IMR-90 (cell line): ENCODE measurements around the gene WASHC4. TPM values are rescaled to one million over a fixed set of nuclear protein-coding genes. Genes with fewer than 3 reads are reported as not detected.

Experiments
- ATAC-seq: fragments of 200-7000 bp; cut with Tn5 transposase; 2 replicates; pipeline ENCODE4 v1.9.1; 2020; ENCODE audit warnings: low read depth, mild to moderate bottlenecking, moderate library complexity
- BruUV-seq: library from RNA; stranded (reverse); fragments of 400-500 nt; replicated peaks from 2 replicates; lab custom pipeline; 2021; lab: Mats Ljungman, UMichigan
- CTCF ChIA-PET: fragments of 300-600 bp; formaldehyde crosslinking; extraction: SDS; loops from one replicate; lab custom pipeline; 2021; ENCODE audit warnings: antibody characterized with exemption; lab: Yijun Ruan, JAX
- POLR2A ChIA-PET: fragments of 300-600 bp; sonication (Branson Sonifier 250); formaldehyde crosslinking; loops from one replicate; lab custom pipeline; 2022; ENCODE audit warnings: antibody characterized with exemption; ENCODE audit not compliant: unreplicated experiment; lab: Charles Lee
- DNase-seq: peaks from one replicate; pipeline ENCODE4 v3.0.0; 2013
- H2AFZ ChIP-seq: replicated peaks from 2 replicates; pipeline ENCODE3; 2013; ENCODE audit warnings: low read length, mild to moderate bottlenecking; ENCODE audit not compliant: poor library complexity
- H2AK5ac ChIP-seq: 2 replicates; pipeline ENCODE4 v1.6.1; 2013; ENCODE audit warnings: low read depth, low read length, inconsistent platforms
- H2AK9ac ChIP-seq: replicated peaks from 2 replicates; pipeline ENCODE3; 2013; ENCODE audit warnings: mild to moderate bottlenecking, low read depth, low read length, moderate library complexity; ENCODE audit not compliant: poor library complexity
- H2BK120ac ChIP-seq: 2 replicates; pipeline ENCODE4 v1.6.1; 2013; ENCODE audit warnings: low read depth, low read length, inconsistent platforms
- H2BK15ac ChIP-seq: 3 replicates; pipeline ENCODE4 v1.6.1; 2013; ENCODE audit warnings: low read depth, low read length, inconsistent platforms
- H2BK20ac ChIP-seq: 2 replicates; pipeline ENCODE4 v1.6.1; 2013; ENCODE audit warnings: low read depth, mild to moderate bottlenecking, inconsistent platforms, low read length, moderate library complexity
- H2BK5ac ChIP-seq: 2 replicates; pipeline ENCODE4 v1.6.1; 2013; ENCODE audit warnings: mild to moderate bottlenecking, low read depth, low read length, inconsistent platforms; ENCODE audit not compliant: poor library complexity, severe bottlenecking
- H3K14ac ChIP-seq: replicated peaks from 2 replicates; pipeline ENCODE4 v1.6.1; 2013; ENCODE audit warnings: low read depth, low read length, inconsistent platforms
- H3K18ac ChIP-seq: 2 replicates; pipeline ENCODE4 v1.6.1; 2013; ENCODE audit warnings: low read depth, low read length, control low read depth
- H3K23ac ChIP-seq: 2 replicates; pipeline ENCODE4 v1.6.1; 2013; ENCODE audit warnings: low read depth, low read length, inconsistent platforms
- H3K27ac ChIP-seq: 2 replicates; pipeline ENCODE4 v1.5.1; 2013; ENCODE audit warnings: mild to moderate bottlenecking, control low read depth, low read length; ENCODE audit not compliant: insufficient read depth
- H3K27me3 ChIP-seq: 2 replicates; pipeline ENCODE4 v1.6.1; 2013; ENCODE audit warnings: low read length; ENCODE audit not compliant: control insufficient read depth, insufficient read depth
- H3K36me3 ChIP-seq: 2 replicates; pipeline ENCODE4 v1.6.1; 2013; ENCODE audit warnings: low read length, mixed read lengths; ENCODE audit not compliant: control insufficient read depth, insufficient read depth
- H3K4ac ChIP-seq: 2 replicates; pipeline ENCODE4 v1.6.1; 2013; ENCODE audit warnings: low read depth, low read length, inconsistent platforms
- H3K4me1 ChIP-seq: 2 replicates; pipeline ENCODE4 v1.6.1; 2013; ENCODE audit warnings: low read length, mixed read lengths; ENCODE audit not compliant: control insufficient read depth, insufficient read depth
- H3K4me2 ChIP-seq: 2 replicates; pipeline ENCODE4 v1.6.1; 2013; ENCODE audit warnings: low read depth, mild to moderate bottlenecking, control low read depth, low read length, moderate library complexity
- H3K4me3 ChIP-seq: 2 replicates; pipeline ENCODE4 v1.5.1; 2013; ENCODE audit warnings: low read depth, mild to moderate bottlenecking, control low read depth, low read length, moderate library complexity; ENCODE audit not compliant: insufficient read depth
- H3K56ac ChIP-seq: 2 replicates; pipeline ENCODE4 v1.6.1; 2013; ENCODE audit warnings: low read length, inconsistent platforms; ENCODE audit not compliant: insufficient read depth; ENCODE audit errors: extremely low read depth
- H3K79me1 ChIP-seq, 2 experiments: 2 replicates each; pipeline ENCODE4 v1.6.1; 2013; ENCODE audit warnings: low read length in 2 of 2, inconsistent platforms in 1 of 2, low read depth in 1 of 2
- H3K9ac ChIP-seq: 2 replicates; pipeline ENCODE4 v1.6.1; 2013; ENCODE audit warnings: low read depth, low read length, control low read depth
- H3K9me1 ChIP-seq: 2 replicates; pipeline ENCODE4 v1.6.1; 2013; ENCODE audit warnings: low read length, inconsistent platforms; ENCODE audit not compliant: insufficient read depth
- H3K9me3 ChIP-seq: 2 replicates; pipeline ENCODE4 v1.6.1; 2013; ENCODE audit warnings: low read length; ENCODE audit not compliant: control insufficient read depth, insufficient read depth
- H4K20me1 ChIP-seq: 2 replicates; pipeline ENCODE4 v1.6.1; 2013; ENCODE audit warnings: low read length, inconsistent platforms; ENCODE audit not compliant: insufficient read depth
- H4K5ac ChIP-seq: 2 replicates; pipeline ENCODE4 v1.6.1; 2013; ENCODE audit warnings: mild to moderate bottlenecking, low read depth, low read length, control low read depth
- H4K8ac ChIP-seq, 2 experiments: 2 replicates each; pipeline ENCODE4 v1.6.1; 2013; ENCODE audit warnings: low read depth in 2 of 2, low read length in 2 of 2, control low read depth in 1 of 2, inconsistent platforms in 1 of 2
- H4K91ac ChIP-seq: 2 replicates; pipeline ENCODE4 v1.6.1; 2013; ENCODE audit warnings: low read depth, low read length, inconsistent platforms; ENCODE audit not compliant: insufficient read depth
- BHLHE40 ChIP-seq: fragments of 150-350 bp; IDR thresholded peaks from 2 replicates; pipeline ENCODE4 v1.6.1; 2016; ENCODE audit warnings: mild to moderate bottlenecking, low read depth, low read length
- CEBPB ChIP-seq: IDR thresholded peaks from 2 replicates; pipeline ENCODE4 v1.6.1; 2012; ENCODE audit warnings: low read depth, low read length, improper control_type of control experiment
- CHD1 ChIP-seq: IDR thresholded peaks from 2 replicates; pipeline ENCODE4 v1.6.1; 2012; ENCODE audit warnings: low read depth, low read length, improper control_type of control experiment
- FOS ChIP-seq: fragments of 150-350 bp; IDR thresholded peaks from 2 replicates; pipeline ENCODE4 v1.6.1; 2016; ENCODE audit warnings: low read depth, low read length
- MAFK ChIP-seq: IDR thresholded peaks from 2 replicates; pipeline ENCODE4 v1.6.1; 2012; ENCODE audit warnings: low read depth, low read length, improper control_type of control experiment
- MAZ ChIP-seq: IDR thresholded peaks from 2 replicates; pipeline ENCODE4 v1.6.1; 2012; ENCODE audit warnings: low read depth, mild to moderate bottlenecking, low read length, improper control_type of control experiment, moderate library complexity, borderline replicate concordance
- MXI1 ChIP-seq: IDR thresholded peaks from 2 replicates; pipeline ENCODE4 v1.6.1; 2012; ENCODE audit warnings: low read depth, mild to moderate bottlenecking, low read length, moderate library complexity, borderline replicate concordance
- NFE2L2 ChIP-seq: fragments of 150-350 bp; IDR thresholded peaks from 2 replicates; pipeline ENCODE4 v1.6.1; 2016; ENCODE audit warnings: low read depth, mild to moderate bottlenecking, low read length
- POLR2A ChIP-seq: IDR thresholded peaks from 2 replicates; pipeline ENCODE4 v1.6.1; 2012; ENCODE audit warnings: mild to moderate bottlenecking, low read depth, low read length
- RAD21 ChIP-seq: IDR thresholded peaks from 2 replicates; pipeline ENCODE4 v1.6.1; 2012; ENCODE audit warnings: low read length, improper control_type of control experiment
- SMC3 ChIP-seq: fragments of 150-350 bp; IDR thresholded peaks from 2 replicates; pipeline ENCODE4 v1.6.1; 2016; ENCODE audit warnings: low read depth, mild to moderate bottlenecking, antibody characterized with exemption, low read length, moderate library complexity
- WGBS, 2 experiments: methylation state at CpG; one replicate each; pipeline versions ENCODE4 v1.1.5 to v1.1.7; 2013; ENCODE audit warnings: missing lambda C conversion rate in 2 of 2; ENCODE audit not compliant: insufficient read length in 1 of 2; ENCODE audit errors: extremely low coverage in 2 of 2; 5-methylcytosine and 5-hydroxymethylcytosine counted together
- dilution Hi-C: fragments of 300-500 bp; cut with HindIII; formaldehyde crosslinking; loops from one replicate; pipeline ENCODE4 v1.14.3; 2018; ENCODE audit warnings: low sequenced_read_pairs; ENCODE audit not compliant: unreplicated experiment
- in situ Hi-C: fragments of 300-500 bp; cut with MboI; formaldehyde crosslinking; loops from 3 replicates; pipeline ENCODE4 v1.14.3; 2019; ENCODE audit warnings: low sequenced_read_pairs, inconsistent platforms, mixed read lengths
- intact Hi-C: fragments of 100-400 bp; cut with micrococcal nuclease; formaldehyde crosslinking; loops from 2 replicates; pipeline ENCODE4 v1.10.0; 2022
- polyA plus RNA-seq, 3 experiments: library from polyadenylated mRNA; depleted of rRNA; stranded (reverse); fragments of >200 nt; gene quantifications; 2 replicates each; pipeline ENCODE4 v1.2.3, GENCODE V29; 2012; ENCODE audit warnings: low replicate concordance in 1 of 3
- total RNA-seq: library from RNA; depleted of rRNA; stranded (reverse); fragments of >200 nt; gene quantifications from 2 replicates; pipeline ENCODE4 v1.2.3, GENCODE V29; 2012
- TF ChIP-seq, protein P1 (sequence below): fragments of 150-350 bp; IDR thresholded peaks from 2 replicates; pipeline ENCODE4 v1.6.1; 2016; ENCODE audit warnings: low read depth, mild to moderate bottlenecking, low read length, moderate library complexity, borderline replicate concordance
- TF ChIP-seq, protein P2 (sequence below): conservative IDR thresholded peaks from 2 replicates; pipeline ENCODE4 v1.5.1; 2012; ENCODE audit warnings: mild to moderate bottlenecking, low read depth, low read length, improper control_type of control experiment
- TF ChIP-seq, protein P3 (sequence below): fragments of 150-350 bp; IDR thresholded peaks from 2 replicates; pipeline ENCODE4 v1.6.1; 2017; ENCODE audit warnings: mild to moderate bottlenecking, antibody characterized with exemption, low read length, low read depth

Gene WASHC4
- total and polyA plus RNA-seq, 2 of the 4 experiments (the other 2 are of a cell fraction) = 16.4 to 47.0 TPM

DNA sequence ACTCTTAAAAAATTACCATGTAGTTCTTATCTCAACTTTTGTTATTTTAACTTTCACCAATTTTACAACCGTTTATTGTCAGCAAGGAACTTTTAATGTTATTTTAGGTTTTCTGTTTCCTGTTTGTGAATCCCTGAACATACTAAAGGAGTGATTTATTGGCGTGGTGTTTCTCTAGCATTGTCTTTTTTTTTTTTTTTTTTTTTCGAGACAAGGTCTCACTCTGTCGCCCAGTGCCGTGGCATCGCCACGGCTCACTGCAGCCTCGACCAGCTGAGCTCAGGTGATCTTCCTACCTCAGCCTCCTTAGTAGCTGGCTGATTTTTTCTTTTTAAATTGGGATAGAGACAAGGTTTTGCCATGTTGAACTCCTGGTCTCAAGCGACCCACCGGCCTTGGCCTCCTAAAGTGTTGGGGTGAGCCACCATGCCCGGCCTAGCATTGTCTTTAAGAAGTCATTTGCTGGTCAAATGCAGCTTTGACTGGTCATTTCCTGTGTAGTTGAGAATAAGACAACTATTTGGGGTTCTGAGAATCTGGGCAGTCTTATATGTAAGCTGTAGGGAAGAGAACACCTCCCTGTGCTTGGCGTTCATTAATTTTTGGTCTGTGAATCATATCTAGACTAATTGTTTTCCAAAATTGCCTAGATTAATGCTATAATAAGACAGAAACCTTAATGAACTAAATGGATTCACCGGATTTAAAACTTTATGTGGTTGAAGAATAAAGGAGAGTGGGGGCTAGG, 2.1 kb downstream of the WASHC4 start:
- peak overlapping the region; percentile 3; the same call in 1 of the 2 replicates for H3K56ac ChIP-seq
- ChIA-PET POLR2A (no interaction called here), CTCF (interaction anchor here (0.5 kb wide), 1 partner anchor 307 kb away, joined by 4 read pairs; no protein-coding TSS in a partner anchor)
- H2BK120ac ChIP-seq = no peak overlapping the region
- peak overlapping the region; percentile 53 for H2AK9ac ChIP-seq
- dilution Hi-C loops = no loop called here
- H2BK20ac ChIP-seq = no peak overlapping the region
- peaks cover 47% of the 10 kb centered on the region; the same call in 1 of the 2 replicates for H4K20me1 ChIP-seq
- H3K18ac ChIP-seq = peak overlapping the region; percentile 16; the same call in 1 of the 2 replicates
- no TSS peak for BruUV-seq
- 20% methylated on average over 1 of the region's 13 CpGs; no CpG with 5 or more reads in 1 of the 2 experiments for WGBS, 2 experiments
- H3K9me1 ChIP-seq = peaks cover 3% of the 10 kb centered on the region
- H3K9ac ChIP-seq = peak overlapping the region; percentile 65
- peak overlapping the region; percentile 46; the same call in 1 of the 2 replicates for H3K4ac ChIP-seq
- ATAC-seq (no peak), DNase-seq (peak; percentile 48)
- intact Hi-C loops = loop anchor here (10.0 kb wide), 1 partner anchor 725 kb away; no protein-coding TSS in a partner anchor
- no peak overlapping the region for H4K91ac ChIP-seq
- H3K36me3 ChIP-seq = peaks cover 2% of the 10 kb centered on the region
- H3K27ac ChIP-seq = peak overlapping the region; percentile 86
- no peak overlapping the region; the same call in 2 of the 3 replicates for H2BK15ac ChIP-seq
- H2AFZ ChIP-seq = no peak overlapping the region
- H3K4me3 ChIP-seq = peak overlapping the region; percentile 78
- H4K5ac ChIP-seq = peak overlapping the region; percentile 16; the same call in 1 of the 2 replicates
- in situ Hi-C loops = no loop called here
- H3K27me3 ChIP-seq = no peaks in the 10 kb centered on the region
- peaks cover 5% of the 10 kb centered on the region; the same call in 1 of the 2 replicates for H3K4me1 ChIP-seq
- H2BK5ac ChIP-seq = peak overlapping the region; percentile 75
- H3K4me2 ChIP-seq = peak overlapping the region; percentile 76
- H3K79me1 ChIP-seq = peaks cover 12 to 33% of the 10 kb centered on the region in 2 experiments
- peak overlapping the region in 1 of 2 experiments; percentile 5; a peak in 1 of 4 replicates for H4K8ac ChIP-seq
- peak overlapping the region; percentile 84; the same call in 1 of the 2 replicates for H3K23ac ChIP-seq
- peak overlapping the region; percentile 77 for H2AK5ac ChIP-seq
- H3K9me3 ChIP-seq = no peaks in the 10 kb centered on the region
- H3K14ac ChIP-seq = peak overlapping the region; percentile 33
- TF ChIP-seq MAZ = no peak
- TF ChIP-seq BHLHE40 = no peak
- no peak for TF ChIP-seq SMC3
- no peak for TF ChIP-seq RAD21
- TF ChIP-seq MXI1 = no peak
- no peak for TF ChIP-seq CHD1
- no peak for TF ChIP-seq POLR2A
- TF ChIP-seq, protein P1, sequence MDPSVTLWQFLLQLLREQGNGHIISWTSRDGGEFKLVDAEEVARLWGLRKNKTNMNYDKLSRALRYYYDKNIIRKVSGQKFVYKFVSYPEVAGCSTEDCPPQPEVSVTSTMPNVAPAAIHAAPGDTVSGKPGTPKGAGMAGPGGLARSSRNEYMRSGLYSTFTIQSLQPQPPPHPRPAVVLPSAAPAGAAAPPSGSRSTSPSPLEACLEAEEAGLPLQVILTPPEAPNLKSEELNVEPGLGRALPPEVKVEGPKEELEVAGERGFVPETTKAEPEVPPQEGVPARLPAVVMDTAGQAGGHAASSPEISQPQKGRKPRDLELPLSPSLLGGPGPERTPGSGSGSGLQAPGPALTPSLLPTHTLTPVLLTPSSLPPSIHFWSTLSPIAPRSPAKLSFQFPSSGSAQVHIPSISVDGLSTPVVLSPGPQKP = no peak
- TF ChIP-seq NFE2L2 = no peak
- TF ChIP-seq FOS = no peak
- TF ChIP-seq, protein P2, sequence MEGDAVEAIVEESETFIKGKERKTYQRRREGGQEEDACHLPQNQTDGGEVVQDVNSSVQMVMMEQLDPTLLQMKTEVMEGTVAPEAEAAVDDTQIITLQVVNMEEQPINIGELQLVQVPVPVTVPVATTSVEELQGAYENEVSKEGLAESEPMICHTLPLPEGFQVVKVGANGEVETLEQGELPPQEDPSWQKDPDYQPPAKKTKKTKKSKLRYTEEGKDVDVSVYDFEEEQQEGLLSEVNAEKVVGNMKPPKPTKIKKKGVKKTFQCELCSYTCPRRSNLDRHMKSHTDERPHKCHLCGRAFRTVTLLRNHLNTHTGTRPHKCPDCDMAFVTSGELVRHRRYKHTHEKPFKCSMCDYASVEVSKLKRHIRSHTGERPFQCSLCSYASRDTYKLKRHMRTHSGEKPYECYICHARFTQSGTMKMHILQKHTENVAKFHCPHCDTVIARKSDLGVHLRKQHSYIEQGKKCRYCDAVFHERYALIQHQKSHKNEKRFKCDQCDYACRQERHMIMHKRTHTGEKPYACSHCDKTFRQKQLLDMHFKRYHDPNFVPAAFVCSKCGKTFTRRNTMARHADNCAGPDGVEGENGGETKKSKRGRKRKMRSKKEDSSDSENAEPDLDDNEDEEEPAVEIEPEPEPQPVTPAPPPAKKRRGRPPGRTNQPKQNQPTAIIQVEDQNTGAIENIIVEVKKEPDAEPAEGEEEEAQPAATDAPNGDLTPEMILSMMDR = no peak
- no peak for TF ChIP-seq CEBPB
- TF ChIP-seq, protein P3, sequence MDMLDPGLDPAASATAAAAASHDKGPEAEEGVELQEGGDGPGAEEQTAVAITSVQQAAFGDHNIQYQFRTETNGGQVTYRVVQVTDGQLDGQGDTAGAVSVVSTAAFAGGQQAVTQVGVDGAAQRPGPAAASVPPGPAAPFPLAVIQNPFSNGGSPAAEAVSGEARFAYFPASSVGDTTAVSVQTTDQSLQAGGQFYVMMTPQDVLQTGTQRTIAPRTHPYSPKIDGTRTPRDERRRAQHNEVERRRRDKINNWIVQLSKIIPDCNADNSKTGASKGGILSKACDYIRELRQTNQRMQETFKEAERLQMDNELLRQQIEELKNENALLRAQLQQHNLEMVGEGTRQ = no peak
- no peak for TF ChIP-seq MAFK
